WTC11 (cell line): ENCODE data around the gene ACOT13. TPM values are rescaled to one million over a fixed set of nuclear protein-coding genes. Genes with fewer than 3 reads are reported as not detected.
A peak's percentile ranks its signal among the peaks of the same experiment; 100 is the strongest.

Experiments used
- ATAC-seq: fragments of 200-7000 bp; cut with Tn5 transposase; 2 replicates; pipeline ENCODE4 v1.10.0; 2021; ENCODE audit warnings: mild to moderate bottlenecking, moderate library complexity
- CTCF ChIA-PET: fragments of 300-600 bp; sonication (Branson Sonifier 250); formaldehyde crosslinking; loops from one replicate; lab custom pipeline; 2021; ENCODE audit warnings: antibody characterized with exemption; lab: Charles Lee
- POLR2A ChIA-PET: fragments of 350-600 bp; sonication (Branson Sonifier 250); formaldehyde crosslinking; loops from one replicate; lab custom pipeline; 2021; ENCODE audit warnings: antibody characterized with exemption; lab: Charles Lee
- DNase-seq: peaks from one replicate; pipeline ENCODE4 v3.0.0; 2021; ENCODE audit warnings: low spot score
- H3K27ac Mint-ChIP-seq: 2 replicates; pipeline ENCODE4 v1.8.0; 2021; ENCODE audit warnings: mixed read lengths
- H3K27me3 Mint-ChIP-seq: 2 replicates; pipeline ENCODE4 v1.8.0; 2021; ENCODE audit warnings: low read depth, mild to moderate bottlenecking, moderate library complexity, mixed read lengths
- H3K36me3 Mint-ChIP-seq: 2 replicates; pipeline ENCODE4 v1.8.0; 2021; ENCODE audit warnings: mixed read lengths
- H3K4me1 Mint-ChIP-seq: 2 replicates; pipeline ENCODE4 v1.8.0; 2022; ENCODE audit warnings: mixed read lengths
- H3K4me3 Mint-ChIP-seq: 2 replicates; pipeline ENCODE4 v1.8.0; 2021; ENCODE audit warnings: mild to moderate bottlenecking, moderate library complexity, mixed read lengths
- H3K9me3 Mint-ChIP-seq: 2 replicates; pipeline ENCODE4 v1.8.0; 2021; ENCODE audit warnings: mixed read lengths
- CBFB ChIP-seq: sonication (generic); formaldehyde crosslinking; IDR thresholded peaks from 2 replicates; pipeline ENCODE4 v1.8.1; 2022; ENCODE audit warnings: mild to moderate bottlenecking, low read depth, missing genetic modification reagents
- ERG ChIP-seq: fragments of 250-450 bp; sonication (Bioruptor Pico); IDR thresholded peaks from 2 replicates; pipeline ENCODE4 v1.8.0; 2021; ENCODE audit warnings: mild to moderate bottlenecking
- ETV6 ChIP-seq: sonication (generic); formaldehyde crosslinking; IDR thresholded peaks from 2 replicates; pipeline ENCODE4 v1.8.1; 2022; ENCODE audit warnings: mild to moderate bottlenecking, missing genetic modification reagents
- GRHL2 ChIP-seq: fragments of 250-450 bp; sonication (Bioruptor Pico); IDR thresholded peaks from 2 replicates; pipeline ENCODE4 v1.8.0; 2022; ENCODE audit warnings: mild to moderate bottlenecking, moderate library complexity; ENCODE audit not compliant: insufficient replicate concordance, severe bottlenecking
- HMGXB4 ChIP-seq: sonication (generic); formaldehyde crosslinking; IDR thresholded peaks from 2 replicates; pipeline ENCODE4 v1.8.1; 2023; ENCODE audit warnings: mild to moderate bottlenecking, moderate library complexity, missing genetic modification reagents
- IRF2 ChIP-seq: sonication (generic); formaldehyde crosslinking; IDR thresholded peaks from 2 replicates; pipeline ENCODE4 v1.8.0; 2022; ENCODE audit warnings: low read depth, missing genetic modification reagents, borderline replicate concordance
- JAZF1 ChIP-seq: fragments of 250-450 bp; sonication (Bioruptor Pico); IDR thresholded peaks from 2 replicates; pipeline ENCODE4 v1.9.0; 2021; ENCODE audit warnings: moderate library complexity, mild to moderate bottlenecking, inconsistent platforms
- MLX ChIP-seq: sonication (generic); formaldehyde crosslinking; IDR thresholded peaks from 2 replicates; pipeline ENCODE4 v1.8.1; 2023; ENCODE audit warnings: mild to moderate bottlenecking, missing genetic modification reagents, moderate library complexity
- NFYB ChIP-seq: sonication (generic); formaldehyde crosslinking; conservative IDR thresholded peaks from 2 replicates; pipeline ENCODE4 v1.8.0; 2022; ENCODE audit warnings: low read depth, missing genetic modification reagents
- STAT6 ChIP-seq: sonication (generic); formaldehyde crosslinking; conservative IDR thresholded peaks from 2 replicates; pipeline ENCODE4 v1.8.1; 2023; ENCODE audit warnings: mild to moderate bottlenecking, low read depth, missing genetic modification reagents, moderate library complexity
- USF1 ChIP-seq: sonication (generic); formaldehyde crosslinking; IDR thresholded peaks from 2 replicates; pipeline ENCODE4 v1.8.0; 2022; ENCODE audit warnings: mild to moderate bottlenecking, missing genetic modification reagents
- ZNF138 ChIP-seq: sonication (generic); formaldehyde crosslinking; conservative IDR thresholded peaks from 2 replicates; pipeline ENCODE4 v1.8.1; 2022; ENCODE audit warnings: mild to moderate bottlenecking, moderate library complexity, missing genetic modification reagents
- ZNF423 ChIP-seq: fragments of 250-450 bp; sonication (Bioruptor Pico); IDR thresholded peaks from 2 replicates; pipeline ENCODE4 v2.1.2; 2022; ENCODE audit warnings: mild to moderate bottlenecking, moderate library complexity
- ZNF512 ChIP-seq: sonication (generic); formaldehyde crosslinking; IDR thresholded peaks from 2 replicates; pipeline ENCODE4 v1.8.1; 2022; ENCODE audit warnings: missing genetic modification reagents, borderline replicate concordance
- total RNA-seq: library from RNA; stranded (reverse); gene quantifications from 3 replicates; pipeline ENCODE4 v1.2.3, GENCODE V29; 2021
- TF ChIP-seq, protein P1 (sequence below): sonication (generic); formaldehyde crosslinking; IDR thresholded peaks from 2 replicates; pipeline ENCODE4 v1.8.1; 2022; ENCODE audit warnings: mild to moderate bottlenecking, missing genetic modification reagents, moderate library complexity, borderline replicate concordance
- TF ChIP-seq, protein P2 (sequence below): sonication (generic); formaldehyde crosslinking; IDR thresholded peaks from 2 replicates; pipeline ENCODE4 v1.8.0; 2022; ENCODE audit warnings: mild to moderate bottlenecking, missing genetic modification reagents

The ACOT13 gene
- total RNA-seq, 1 experiment from 2014 or later = 54.0 TPM

GRCh38 chr6:24689964-24690363 is 23.1 kb downstream of the ACOT13 start:
- TF ChIP-seq, protein P1, sequence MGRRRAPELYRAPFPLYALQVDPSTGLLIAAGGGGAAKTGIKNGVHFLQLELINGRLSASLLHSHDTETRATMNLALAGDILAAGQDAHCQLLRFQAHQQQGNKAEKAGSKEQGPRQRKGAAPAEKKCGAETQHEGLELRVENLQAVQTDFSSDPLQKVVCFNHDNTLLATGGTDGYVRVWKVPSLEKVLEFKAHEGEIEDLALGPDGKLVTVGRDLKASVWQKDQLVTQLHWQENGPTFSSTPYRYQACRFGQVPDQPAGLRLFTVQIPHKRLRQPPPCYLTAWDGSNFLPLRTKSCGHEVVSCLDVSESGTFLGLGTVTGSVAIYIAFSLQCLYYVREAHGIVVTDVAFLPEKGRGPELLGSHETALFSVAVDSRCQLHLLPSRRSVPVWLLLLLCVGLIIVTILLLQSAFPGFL = no peak
- no peak for TF ChIP-seq USF1 (CRISPR knock-in tag)
- TF ChIP-seq HMGXB4 = no peak
- TF ChIP-seq ETV6 (CRISPR knock-in tag) = no peak
- TF ChIP-seq MLX (CRISPR knock-in tag) = no peak
- TF ChIP-seq ZNF423 = no peak
- no peak for TF ChIP-seq IRF2
- TF ChIP-seq ZNF512 (CRISPR knock-in tag) = no peak
- TF ChIP-seq CBFB (CRISPR knock-in tag) = no peak
- no peak for TF ChIP-seq GRHL2 (CRISPR knock-in tag)
- TF ChIP-seq JAZF1 (CRISPR knock-in tag) = no peak
- no peak for TF ChIP-seq ZNF138 (CRISPR knock-in tag)
- no peak for TF ChIP-seq ERG
- no peak for TF ChIP-seq NFYB (CRISPR knock-in tag)
- TF ChIP-seq, protein P2, sequence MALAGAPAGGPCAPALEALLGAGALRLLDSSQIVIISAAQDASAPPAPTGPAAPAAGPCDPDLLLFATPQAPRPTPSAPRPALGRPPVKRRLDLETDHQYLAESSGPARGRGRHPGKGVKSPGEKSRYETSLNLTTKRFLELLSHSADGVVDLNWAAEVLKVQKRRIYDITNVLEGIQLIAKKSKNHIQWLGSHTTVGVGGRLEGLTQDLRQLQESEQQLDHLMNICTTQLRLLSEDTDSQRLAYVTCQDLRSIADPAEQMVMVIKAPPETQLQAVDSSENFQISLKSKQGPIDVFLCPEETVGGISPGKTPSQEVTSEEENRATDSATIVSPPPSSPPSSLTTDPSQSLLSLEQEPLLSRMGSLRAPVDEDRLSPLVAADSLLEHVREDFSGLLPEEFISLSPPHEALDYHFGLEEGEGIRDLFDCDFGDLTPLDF (CRISPR knock-in tag) = no peak
- no peak for TF ChIP-seq STAT6 (CRISPR knock-in tag)
- 0 out of 2 replicates have a peak, but pooled peaks cover 3% of the 10 kb centered on the region for H3K9me3 Mint-ChIP-seq
- H3K27ac Mint-ChIP-seq = peak overlapping the region; percentile 22; the same call in 1 of the 2 replicates

More at GRCh38 chr6:24689964-24690363, 23.1 kb downstream of the ACOT13 start:
- Mint-ChIP-seq H3K4me3 (no peak overlapping the region), H3K36me3 (peaks cover 13% of the 10 kb centered on the region), H3K27me3 (no peaks in the 10 kb centered on the region), H3K4me1 (peaks cover 29% of the 10 kb centered on the region)
- ATAC-seq = no peak
- DNase-seq = no peak
- CTCF ChIA-PET = no interaction called here
- POLR2A ChIA-PET = no interaction called here
